ENCODE measurements around the gene PPP1R7.

Gene PPP1R7

DNA sequence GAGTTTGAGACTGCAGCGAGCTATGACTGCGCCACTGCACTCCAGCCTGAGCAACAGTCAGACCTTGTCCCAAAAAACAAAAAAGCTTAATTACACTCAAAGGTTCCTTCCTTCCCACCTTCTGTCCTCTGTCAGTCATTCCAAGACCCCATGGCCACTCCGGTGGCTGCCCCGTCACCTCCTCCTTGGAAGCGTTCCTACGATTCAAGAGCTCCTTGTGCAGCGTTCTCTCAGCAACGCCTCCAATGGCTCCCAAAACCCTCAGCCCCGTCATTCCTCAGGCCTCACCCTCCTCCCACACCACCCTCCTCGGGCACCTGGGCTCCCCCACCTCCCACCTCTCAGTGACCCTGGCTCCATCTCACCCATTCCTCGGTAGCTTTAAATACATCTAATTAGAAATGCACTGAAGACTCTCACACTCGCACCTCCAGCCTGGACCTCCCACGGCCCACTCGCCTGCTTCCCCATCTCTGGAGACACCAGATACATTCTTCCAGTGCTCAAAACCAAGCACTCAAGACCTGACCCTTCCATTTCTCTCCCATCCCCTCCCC, 9.0 kb upstream of the PPP1R7 start:
- ATAC-seq, result no peak

DNA sequence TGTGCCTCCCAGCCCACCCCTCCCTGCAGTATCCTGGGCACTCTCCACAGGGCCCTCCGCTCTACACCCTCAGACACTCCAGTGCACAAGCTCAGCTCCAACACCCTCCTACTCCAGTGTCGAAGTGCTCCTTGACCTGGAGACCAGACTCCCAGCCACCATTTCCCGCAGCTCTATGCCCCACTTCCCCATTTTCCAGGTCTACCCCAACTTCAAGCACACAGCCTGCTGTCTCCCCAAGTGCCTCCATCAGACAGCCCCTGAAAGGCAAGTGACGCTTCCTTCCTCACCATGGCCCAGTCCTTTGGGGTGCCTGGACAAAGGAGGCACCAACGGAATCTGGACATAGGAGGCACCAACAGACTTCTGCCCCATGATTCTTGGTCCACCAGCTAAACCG, 8.2 kb upstream of the PPP1R7 start:
- ATAC-seq, result no peak

DNA sequence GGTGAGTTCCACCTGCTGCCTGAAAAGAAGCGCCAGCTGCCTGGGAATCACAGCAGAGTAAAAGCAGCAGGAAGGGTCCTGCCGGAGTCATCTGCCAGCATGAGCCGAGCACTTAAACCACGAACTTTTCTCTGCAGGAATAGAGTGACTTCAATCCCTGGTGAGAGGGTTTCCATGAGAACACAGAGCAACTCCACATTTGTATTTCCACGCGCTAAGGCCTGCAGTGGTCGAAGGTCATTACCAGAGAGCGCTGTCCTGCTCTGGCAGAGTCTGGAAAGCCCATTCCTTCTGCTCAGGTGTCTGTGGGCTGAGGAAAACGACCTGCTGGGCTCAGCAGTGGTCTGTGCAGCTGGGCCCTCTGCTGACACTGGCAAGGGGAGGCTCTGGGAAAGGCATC, 7.7 kb upstream of the PPP1R7 start:
- ATAC-seq, result no peak

DNA sequence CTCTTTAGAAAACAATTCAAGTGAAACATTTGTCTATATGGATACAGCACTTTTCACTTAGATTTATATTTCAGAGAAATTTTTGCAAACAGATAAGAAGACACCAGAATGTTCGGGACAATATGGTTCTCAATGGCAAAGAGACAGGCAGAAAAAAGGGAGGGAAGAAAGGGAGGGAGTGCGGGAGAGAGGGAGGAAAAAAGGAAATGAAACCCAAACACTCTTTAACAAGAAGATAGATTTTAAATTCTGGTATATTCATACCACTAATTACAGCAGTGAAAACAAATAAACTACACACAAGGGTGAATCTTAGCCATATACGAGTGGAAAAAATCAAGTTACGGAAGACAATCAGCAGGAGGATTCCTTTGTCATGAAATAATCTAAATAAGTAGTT, 4.0 kb upstream of the PPP1R7 start:
- no peak for ATAC-seq

DNA sequence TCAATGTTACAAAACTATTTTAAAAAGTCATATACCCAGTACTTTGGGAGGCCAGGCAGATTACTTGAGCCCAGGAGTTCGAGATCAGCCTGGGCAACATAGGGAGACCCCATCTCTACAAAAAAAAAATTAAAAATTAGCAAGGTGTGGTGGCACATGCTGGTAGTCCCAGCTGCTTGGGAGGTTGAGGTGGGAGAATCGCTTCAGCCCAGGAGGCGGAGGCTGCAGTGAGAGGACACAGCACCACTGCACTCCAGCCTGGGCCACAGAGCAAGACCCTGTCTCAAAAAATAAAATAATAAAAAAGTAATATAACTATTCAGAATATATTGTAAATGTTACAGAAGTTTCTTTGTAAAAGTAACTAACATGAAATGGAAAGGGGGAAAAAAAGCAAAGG, 2.9 kb upstream of the PPP1R7 start:
- no peak for ATAC-seq

DNA sequence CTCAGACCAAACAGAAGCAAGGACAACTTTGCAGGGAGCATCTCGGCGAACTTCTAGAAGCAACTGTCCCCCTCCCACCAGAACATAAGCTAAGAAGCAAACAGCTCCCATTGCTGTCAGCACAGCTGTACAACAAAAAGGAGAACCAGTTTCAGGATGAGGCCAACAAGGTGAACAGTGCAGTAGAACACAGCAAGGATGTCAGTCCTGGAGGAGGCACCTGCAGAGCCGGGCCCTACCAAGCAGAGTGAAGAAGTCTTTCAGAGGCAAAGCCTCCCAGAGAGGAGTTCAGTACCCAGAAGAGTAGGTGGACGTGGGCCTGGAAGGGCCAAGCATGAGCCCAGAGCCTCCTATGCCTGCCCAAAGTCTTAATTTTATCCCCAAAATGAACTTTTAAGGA, 2.0 kb upstream of the PPP1R7 start:
- no peak for ATAC-seq

DNA sequence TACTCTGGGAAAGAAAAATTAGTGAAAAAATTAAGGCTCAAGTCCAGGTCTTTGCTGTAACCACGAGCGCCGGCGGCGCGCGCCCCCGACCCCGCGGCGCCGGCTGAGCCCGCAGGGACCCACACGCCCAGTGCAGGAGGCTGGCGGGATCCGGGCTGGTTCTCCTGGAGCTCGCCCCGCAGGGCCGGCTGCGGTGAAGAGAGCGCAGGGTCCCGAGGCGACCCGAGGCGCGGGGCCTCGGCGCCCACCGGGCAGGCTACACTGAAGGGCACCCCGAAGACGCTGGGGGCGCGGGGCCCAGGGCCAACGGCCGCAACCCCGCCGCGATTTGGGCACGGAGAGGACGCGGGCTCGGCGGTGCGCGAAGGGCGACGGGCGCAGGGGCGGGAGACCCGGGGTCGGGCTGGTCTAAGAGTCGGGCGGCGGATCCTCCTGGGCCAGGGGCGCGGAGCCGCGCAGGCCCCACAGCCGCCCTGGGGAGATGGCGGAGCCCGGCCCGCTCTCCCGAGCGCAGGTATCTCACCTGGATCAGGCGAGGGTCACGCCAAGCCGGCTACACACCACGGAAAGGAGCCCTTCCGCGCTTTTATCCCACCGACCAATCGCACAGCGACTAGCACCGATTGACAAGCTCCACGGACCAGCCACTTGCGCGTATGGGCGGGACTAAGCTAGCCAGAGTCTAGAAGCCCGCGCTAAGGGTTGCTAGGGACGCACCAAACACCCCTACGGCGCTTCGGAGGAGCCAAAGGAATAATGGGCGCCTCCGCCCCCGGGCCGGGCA, 1.2 kb upstream of the PPP1R7 start, which contains the start of gene PASK:
Gene PASK, minus strand, starts transcription at position 582 of the 784 bp plus-strand sequence. CDS start 6,440 bp downstream, outside the sequence.
- peak; percentile 86 to 91 for ATAC-seq

DNA sequence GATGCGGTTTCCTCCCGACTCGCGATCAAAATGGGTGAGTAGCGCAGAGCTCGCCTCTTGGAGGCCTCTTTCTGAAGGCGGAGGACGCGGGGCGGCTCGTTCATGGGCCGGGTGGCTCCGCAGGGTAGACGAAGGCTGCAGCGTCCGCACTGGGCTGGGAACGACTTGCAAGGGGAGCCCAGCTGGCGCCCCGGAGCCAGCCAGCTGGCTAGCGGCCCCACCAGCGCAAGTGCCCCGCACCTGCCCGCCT, 667 bp upstream of the PPP1R7 start:
- peak in 1 of 2 donors; percentile 4 for ATAC-seq

DNA sequence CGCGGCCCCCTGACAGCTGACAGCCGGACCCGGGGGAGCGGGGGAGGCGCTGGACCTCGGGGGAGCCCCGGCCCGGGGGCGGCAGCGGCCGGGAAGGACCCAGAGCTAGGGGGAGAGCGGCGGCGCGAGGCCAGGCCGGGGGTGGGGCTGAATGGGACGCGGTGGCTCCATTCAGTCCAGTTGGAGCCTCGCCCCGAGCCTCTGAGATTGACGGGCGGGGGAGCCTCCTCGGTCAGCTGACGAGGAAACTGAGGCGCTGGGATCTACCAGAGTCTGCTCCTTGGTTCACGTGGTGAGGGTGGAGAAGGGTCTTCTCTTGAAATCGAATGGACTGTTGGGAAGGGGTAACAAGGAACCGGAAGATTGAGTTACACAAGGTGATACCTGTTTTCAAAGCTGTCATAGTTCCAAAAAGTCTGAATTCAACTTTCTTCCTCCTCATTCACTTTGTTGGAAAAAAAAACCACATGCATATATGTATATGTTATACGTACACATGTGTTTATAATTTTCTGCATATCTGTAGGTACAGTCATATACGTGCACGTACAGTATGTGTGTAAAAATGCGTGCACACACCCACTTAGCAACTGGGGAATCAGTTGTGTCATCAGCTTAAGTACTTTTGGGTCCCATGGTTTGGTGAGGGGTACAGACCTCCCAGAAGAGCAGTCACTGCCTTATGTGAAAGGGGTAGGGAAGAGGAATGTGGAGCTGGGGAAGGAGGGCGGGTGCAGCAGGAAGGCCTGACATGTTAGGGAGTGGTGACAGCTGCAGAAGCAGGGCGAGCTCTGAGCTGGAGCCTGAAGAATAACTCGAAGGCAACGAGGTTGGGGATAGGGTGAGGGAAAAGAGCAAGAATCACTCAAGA, 628 bp downstream of the PPP1R7 start:
- ATAC-seq, result no peak

DNA sequence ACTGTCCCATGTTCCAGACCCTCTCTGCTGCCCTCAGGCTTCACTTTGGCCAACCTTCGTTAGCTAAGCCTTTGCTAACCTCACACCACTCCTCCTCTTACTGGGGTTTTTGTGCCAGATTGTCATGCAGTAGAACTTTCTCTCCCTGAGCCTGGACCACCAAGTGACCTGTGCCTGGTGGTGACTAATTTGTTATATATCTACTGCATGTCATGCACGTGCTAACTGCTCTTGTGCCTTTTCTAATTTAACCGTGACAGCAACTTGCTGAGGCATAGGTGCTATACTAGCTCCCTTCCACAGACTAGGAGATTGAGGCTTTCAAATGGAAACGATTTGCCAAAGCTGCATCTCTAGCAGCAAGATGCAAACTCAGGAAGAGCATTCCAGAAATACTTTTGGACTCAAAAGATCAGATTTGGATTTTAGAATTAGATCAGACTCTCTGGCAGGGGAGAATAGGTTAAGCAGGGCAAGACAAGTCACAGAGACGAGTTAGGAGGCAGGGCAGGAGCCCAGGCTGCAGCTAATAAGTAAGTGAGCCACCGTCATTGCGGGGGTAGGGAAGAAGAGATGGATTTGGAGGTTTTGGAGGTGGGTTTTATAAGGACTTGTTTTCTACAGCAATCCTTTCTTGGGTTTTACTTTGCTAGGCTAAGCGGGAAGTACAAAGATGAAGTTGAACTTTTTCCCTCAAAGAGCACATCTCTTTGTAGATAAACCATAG, 1.8 kb downstream of the PPP1R7 start:
- ATAC-seq, result no peak

DNA sequence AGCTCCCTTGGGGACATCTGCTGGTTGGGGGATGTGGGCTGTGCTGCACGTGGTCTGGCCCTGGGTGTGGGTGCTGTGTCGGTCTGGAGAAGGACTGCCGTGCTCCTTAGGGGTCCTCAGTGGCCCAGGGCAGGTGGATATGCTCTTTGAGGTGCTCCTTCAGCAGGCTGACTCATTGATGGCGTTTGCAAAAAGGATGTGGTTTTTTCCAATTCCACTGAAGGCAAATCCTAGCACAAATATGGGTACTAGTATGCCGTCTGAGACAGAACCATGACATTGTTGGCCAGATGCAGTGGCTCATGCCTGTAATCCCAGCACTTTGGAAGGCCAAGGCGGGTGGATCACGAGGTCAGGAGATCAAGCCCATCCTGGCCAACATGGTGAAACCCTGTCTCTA, 3.3 kb downstream of the PPP1R7 start:
- no peak for ATAC-seq

DNA sequence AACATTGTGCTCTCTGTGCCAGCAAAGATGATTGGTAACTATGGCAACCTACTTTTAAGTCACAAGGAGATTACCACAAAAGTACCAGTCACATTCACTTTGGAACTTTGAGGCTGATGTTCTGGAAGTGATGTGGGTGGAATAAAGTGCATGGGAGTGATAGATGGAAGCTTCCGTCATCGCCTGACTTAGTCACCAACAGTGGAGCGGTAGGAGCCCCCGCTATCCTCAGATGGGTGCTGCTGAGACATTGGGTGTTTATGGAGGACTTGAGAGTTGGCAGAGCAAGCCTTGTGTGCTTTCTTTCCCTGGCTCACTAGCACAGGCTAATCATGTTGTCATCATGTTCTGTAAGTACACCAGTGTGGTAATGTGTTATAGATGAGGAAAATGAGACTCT, 4.6 kb downstream of the PPP1R7 start:
- no peak for ATAC-seq

DNA sequence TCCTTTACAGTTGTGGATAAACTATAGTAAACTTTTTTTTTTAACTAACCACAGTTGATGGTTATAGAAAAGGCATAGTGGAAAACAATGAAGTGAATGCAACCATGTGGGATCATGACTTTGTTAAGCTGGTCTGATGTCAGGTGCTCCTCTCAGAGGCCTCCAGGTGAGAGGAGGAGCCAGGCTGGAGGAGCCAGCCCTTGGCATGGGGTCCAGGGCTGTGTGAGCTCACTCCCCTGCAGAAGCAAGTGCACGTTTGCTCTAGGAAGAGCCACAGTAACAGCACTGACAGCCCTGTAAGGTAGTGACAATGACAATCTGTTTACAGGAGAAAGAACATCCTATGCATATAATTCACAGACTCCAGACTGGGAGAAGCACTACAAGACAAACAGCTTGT, 5.7 kb downstream of the PPP1R7 start:
- ATAC-seq, result no peak

DNA sequence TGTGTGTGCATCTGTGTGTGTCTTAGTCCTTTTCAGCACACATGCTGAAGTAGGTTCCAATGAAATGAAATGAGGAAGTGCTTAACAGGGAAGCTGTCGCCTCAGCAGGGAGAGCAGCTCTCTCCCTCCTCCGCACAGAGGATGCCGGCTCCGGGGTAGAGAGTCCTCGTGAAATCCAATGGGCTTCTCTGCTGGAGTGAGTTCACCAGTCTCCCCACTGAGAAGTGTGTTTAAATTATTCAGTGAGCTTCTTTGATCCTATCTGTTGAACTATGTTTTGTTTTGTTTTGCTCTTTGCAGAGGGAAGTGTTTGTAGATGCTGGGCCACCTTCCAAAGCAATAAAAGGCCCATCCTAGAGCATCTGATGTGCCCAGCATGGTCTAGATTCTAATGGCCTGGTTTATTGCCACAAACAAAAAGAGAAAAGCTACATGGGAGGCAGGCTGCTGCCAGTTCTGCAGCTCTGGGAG, 6.7 kb downstream of the PPP1R7 start:
- ATAC-seq, result no peak

DNA sequence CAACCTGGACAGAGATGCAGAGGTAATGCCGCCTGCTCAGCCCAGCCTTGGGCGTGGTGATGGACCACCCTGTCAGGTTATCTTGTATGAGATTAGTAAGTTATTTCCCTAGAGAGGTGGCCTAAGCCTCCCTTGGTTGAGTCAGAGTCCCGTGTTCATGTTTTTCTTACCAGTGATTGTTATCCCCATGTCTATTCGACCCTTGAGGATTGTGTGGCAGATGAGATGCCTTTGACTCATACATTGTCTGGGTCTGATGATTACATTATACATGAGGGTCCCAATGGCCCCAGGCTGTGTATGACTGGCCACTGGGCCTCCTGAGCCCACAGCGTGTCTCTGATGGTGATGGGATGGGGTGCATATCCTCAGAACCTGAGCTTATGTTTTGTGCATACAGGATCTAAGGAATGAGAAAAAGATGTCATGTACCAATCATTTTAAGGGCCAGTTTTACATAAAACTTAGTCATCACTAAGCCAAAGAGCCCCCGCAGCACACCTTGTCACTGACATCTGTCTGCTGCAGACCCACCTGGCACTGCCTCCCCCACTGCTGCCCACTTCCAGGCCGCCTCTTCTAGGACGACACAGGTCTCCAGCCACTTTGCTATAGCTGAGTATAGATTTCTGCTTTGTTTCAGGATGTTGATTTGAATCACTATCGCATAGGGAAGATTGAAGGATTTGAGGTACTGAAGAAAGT, 7.7 kb downstream of the PPP1R7 start:
- no peak for ATAC-seq

DNA sequence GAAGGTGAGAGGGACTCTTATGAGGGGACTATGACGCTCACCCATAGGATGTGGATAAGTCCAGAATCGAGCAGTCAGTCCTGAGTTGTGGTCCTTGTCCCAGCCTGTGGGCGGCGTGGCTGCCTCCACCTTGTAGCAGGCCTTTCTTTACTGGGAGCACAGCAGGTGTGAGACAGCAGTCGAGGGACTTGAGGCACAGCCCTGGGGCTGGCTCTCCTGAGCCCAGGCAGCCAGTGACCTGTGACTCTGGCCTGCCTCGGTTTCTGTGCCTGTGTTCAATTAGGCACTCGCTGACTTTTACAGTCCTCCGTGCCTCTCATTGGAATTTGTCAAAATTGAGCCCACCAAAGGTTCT, 8.3 kb downstream of the PPP1R7 start:
- no peak for ATAC-seq

DNA sequence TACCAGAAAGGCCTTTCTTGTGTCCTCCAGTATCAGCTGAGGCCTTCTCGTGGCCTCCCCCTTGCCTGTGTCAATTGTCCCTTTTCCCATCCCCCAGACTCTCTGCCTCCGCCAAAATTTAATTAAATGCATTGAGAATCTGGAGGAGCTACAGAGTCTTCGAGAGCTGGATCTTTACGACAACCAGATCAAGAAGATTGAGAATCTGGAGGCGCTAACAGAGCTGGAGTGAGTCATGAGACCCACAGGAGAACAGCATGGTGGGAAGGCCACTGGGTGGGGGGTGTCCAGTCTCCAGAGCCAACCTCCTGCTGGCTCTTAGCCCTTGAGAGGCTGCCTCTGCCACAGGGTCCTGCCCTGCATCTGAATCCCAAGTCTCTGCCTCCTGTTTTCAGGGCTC, 8.8 kb downstream of the PPP1R7 start:
- no peak for ATAC-seq

DNA sequence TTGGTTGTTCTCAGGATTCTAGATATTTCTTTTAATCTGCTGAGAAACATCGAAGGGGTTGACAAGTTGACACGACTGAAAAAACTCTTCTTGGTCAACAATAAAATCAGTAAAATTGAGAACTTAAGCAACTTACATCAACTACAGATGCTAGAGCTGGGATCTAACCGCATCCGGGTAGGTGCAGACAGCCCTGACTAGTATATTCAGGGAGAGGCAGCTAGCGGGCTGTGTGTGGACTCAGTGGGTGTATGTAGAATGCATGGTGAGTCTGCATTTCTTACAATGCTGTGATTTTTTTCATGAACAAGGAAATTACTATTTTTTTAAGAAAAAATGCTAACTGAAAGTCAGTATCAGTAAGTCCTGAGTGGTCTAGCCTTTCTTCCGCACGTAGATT, 10.1 kb downstream of the PPP1R7 start:
- no peak for ATAC-seq

DNA sequence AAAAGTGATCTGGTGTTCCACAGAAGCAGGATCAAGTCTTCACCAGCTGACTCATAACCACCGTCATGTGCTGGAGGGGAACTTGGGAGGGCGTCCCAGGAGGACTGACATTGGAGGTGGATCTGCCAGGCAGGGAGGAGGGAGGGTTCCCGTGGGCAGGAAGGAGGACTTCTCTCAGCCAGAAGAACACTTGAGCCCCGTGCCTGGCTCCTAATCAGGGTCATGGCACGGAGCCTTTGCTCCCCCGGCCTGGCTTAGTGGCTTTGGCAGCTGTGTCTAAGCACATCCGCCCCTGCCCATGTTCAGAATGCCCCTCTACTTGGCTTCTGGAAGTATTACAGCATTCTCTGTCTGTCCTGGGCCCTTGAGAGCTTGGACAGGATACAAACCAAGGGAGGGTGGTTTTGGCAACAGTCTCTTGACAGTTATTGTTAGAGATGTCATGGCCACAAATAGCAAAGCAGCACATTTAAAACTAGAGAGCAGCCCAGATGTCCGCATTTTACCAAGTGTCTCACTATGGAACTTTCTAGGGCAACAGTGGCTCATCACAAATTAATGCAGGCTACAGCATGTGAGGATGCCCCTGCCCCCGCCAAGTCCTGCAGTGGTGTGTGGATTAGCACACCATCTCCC, 11.5 kb downstream of the PPP1R7 start:
- no peak for ATAC-seq

DNA sequence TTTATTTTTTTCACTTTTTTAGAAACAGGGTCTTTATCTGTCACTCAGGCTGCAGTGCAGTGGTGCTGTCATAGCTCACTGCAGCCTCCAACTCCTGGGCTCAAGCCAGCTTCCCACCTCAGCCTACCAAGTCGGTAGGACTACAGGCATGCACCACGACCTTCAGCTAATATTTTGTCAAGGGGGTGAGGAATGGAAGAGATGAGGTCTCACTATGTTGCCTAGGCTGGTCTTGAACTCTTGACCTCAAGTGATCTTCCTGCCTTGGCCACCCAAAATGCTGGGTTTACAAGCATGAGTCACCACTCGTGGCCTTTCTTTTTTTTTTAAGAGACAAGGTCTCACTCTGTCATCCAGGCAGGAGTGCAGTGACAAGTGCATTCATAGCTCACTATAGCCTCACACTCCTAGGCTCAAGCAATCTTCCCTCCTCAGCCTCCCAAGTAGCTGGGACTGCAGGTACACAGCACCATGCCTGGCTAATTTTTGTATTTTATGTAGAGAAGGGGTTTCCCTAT, 13.4 kb downstream of the PPP1R7 start:
- peak in 1 of 2 donors; percentile 17 for ATAC-seq

DNA sequence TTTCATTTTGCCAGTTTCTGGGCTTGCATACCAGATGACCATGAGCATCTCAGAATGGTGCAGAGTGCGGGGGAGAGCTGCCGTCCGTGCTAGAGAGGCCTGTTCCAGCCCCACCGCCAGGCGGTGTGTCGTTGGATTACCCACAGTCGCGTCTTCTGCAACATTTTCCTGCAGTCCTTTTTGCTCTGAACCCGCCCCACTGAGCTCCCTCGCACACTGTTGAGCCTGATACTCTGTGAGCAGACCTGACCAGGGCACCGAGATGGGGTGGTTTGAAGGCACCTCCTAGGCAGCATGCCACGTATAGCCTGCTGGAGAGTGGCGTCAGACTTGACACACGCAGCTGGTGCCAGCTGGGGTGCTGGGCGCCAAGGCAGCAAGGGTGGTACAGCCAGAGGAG, 18.1 kb downstream of the PPP1R7 start:
- ATAC-seq, result no peak

DNA sequence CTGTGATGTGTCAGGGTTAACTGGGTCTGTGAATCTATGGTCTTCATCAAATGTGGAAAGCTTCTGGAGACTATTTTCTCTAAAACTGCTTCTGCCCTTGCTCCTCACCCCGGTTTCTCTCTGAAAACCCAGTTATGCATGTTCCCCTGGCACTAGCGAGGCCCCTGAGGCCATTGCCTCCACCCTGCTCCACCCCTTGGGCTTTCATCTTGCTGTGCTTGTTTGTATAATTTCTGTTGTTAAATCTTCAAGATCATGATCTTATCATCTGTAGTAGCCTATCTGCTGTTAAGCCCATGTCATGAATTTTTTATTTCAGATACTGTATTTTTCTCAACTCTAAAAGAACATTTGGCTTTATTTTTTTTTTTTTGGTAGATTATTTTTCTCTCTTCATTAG, 23.3 kb downstream of the PPP1R7 start:
- ATAC-seq, result no peak
